Lung (tissue), 12 donors: ENCODE measurements around the gene PRKCH. TPM values are rescaled to one million over a fixed set of nuclear protein-coding genes. Genes with fewer than 3 reads are reported as not detected.
A peak's percentile ranks its signal among the peaks of the same experiment; 100 is the strongest.

Source experiments
- ATAC-seq: fragments of 200-7000 bp; cut with Tn5 transposase; one replicate; pipeline ENCODE4 v1.9.1; 2020; ENCODE audit warnings: moderate number of reproducible peaks; ENCODE audit not compliant: insufficient read depth, low FRiP score
- DNase-seq, 3 donors: peaks; one replicate each; pipeline ENCODE4 v3.0.0-alpha.2; 2013 to 2017
- H3K27ac ChIP-seq, 2 donors: one replicate each; pipeline ENCODE4 v1.5.1; 2013; ENCODE audit warnings: mild to moderate bottlenecking in 2 of 2, moderate library complexity in 2 of 2, control low read depth in 1 of 2, inconsistent platforms in 1 of 2, low read depth in 1 of 2, low read length in 1 of 2
- H3K27me3 ChIP-seq, 3 donors: one replicate each; pipeline ENCODE4 v1.5.1; 2013; ENCODE audit warnings: low read length in 2 of 3; ENCODE audit not compliant: control insufficient read depth in 3 of 3, insufficient read depth in 3 of 3
- H3K36me3 ChIP-seq, 4 donors: one replicate each; pipeline ENCODE4 v1.5.1; 2013; ENCODE audit warnings: low read length in 4 of 4, mild to moderate bottlenecking in 1 of 4, moderate library complexity in 1 of 4; ENCODE audit not compliant: control insufficient read depth in 4 of 4, insufficient read depth in 4 of 4
- H3K4me1 ChIP-seq, 5 donors: one replicate each; pipeline ENCODE4 v1.5.1; 2013; ENCODE audit warnings: low read length in 5 of 5, mild to moderate bottlenecking in 2 of 5, moderate library complexity in 1 of 5; ENCODE audit not compliant: control insufficient read depth in 5 of 5, insufficient read depth in 5 of 5
- H3K4me3 ChIP-seq: one replicate; pipeline ENCODE4 v1.5.1; 2013; ENCODE audit warnings: mild to moderate bottlenecking, control low read depth, moderate library complexity
- H3K9ac ChIP-seq, 2 donors: one replicate each; pipeline ENCODE4 v1.5.1; 2013; ENCODE audit warnings: low read length in 2 of 2, control low read depth in 1 of 2; ENCODE audit not compliant: insufficient read depth in 1 of 2
- H3K9me3 ChIP-seq, 4 donors: one replicate each; pipeline ENCODE4 v1.5.1; 2013; ENCODE audit warnings: low read length in 3 of 4, mild to moderate bottlenecking in 1 of 4, moderate library complexity in 1 of 4; ENCODE audit not compliant: control insufficient read depth in 4 of 4, insufficient read depth in 3 of 4
- WGBS, 2 donors: extraction: QIAGEN DNeasy Blood & Tissue Kit; methylation state at CpG; one replicate each; pipeline ENCODE4 v1.1.7; 2013; 5-methylcytosine and 5-hydroxymethylcytosine counted together
- polyA plus RNA-seq, 2 donors: library from polyadenylated mRNA; stranded (reverse); fragments of 200-250 nt; gene quantifications; one replicate each; pipeline ENCODE4 v1.2.1, GENCODE V29; 2013
- total RNA-seq, 2 donors: library from RNA; depleted of rRNA in 1 of 2; stranded (reverse); fragments of >200 nt in 1 of 2; gene quantifications; one replicate each; pipeline ENCODE4 v1.2.1, GENCODE V29; 2014 to 2021
- TF ChIP-seq, protein P1 (sequence below): IDR thresholded peaks from 2 replicates; pipeline ENCODE4 v1.5.1; 2012; ENCODE audit warnings: mild to moderate bottlenecking; ENCODE audit errors: control extremely low read depth, extremely low read depth
- donor health status: control.
- donor health status: control.
- donor health status: Bipolar disorder and iron deficiency.
- donor health status: healthy.
- donor health status: DM: yes; HTN: yes; CAD: no.

Gene PRKCH
- total and polyA plus RNA-seq, 4 donors, result 12.9 to 126 (median 51.4) TPM

DNA sequence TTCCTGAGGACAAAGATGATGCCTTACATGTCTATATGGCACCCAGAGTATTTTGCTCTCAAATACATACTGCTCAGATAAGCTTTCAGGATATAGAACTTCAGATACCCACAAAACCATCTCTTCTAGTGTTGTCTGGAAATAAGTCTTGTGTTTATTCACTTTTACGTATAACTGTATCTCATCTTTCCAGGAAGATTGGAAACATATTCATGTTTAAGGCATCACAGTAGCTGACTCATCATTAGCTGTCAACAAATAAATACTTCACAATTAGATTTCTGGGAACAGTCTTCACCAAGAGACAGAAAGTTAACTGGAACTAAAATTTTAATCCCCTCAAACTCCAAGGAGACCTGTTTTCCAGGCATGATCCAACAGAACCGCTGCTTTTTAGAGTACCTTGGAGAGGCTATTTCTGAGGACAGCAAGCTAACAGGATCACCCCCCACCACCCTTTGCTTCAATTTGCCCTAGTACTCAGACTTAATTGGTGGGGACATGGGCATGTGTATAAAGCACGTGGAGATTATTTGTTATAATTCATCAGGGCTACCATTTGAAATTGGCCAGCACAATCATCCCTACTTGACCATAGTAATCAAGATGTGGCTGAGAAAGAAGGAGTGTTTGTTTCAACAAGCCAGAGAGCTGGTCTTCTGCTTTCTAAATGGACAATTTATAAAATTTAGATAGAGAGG is 244.6 kb downstream of the PRKCH start:
- no peak overlapping the region for H3K9ac ChIP-seq
- no peaks in the 10 kb centered on the region for H3K9me3 ChIP-seq
- no peak for ATAC-seq
- peak overlapping the region; percentile 41 to 54 for H3K27ac ChIP-seq
- no peak for DNase-seq
- no peaks in the 10 kb centered on the region for H3K27me3 ChIP-seq
- H3K4me1 ChIP-seq, result peaks cover 0 to 35% (median 33%) of the 10 kb centered on the region in 5 donors
- H3K36me3 ChIP-seq, result no peaks in the 10 kb centered on the region
- WGBS, 2 donors, result 80 to 90% methylated on average over 3 of the region's 3 CpGs
- H3K4me3 ChIP-seq, result no peak overlapping the region
- TF ChIP-seq, protein P1, sequence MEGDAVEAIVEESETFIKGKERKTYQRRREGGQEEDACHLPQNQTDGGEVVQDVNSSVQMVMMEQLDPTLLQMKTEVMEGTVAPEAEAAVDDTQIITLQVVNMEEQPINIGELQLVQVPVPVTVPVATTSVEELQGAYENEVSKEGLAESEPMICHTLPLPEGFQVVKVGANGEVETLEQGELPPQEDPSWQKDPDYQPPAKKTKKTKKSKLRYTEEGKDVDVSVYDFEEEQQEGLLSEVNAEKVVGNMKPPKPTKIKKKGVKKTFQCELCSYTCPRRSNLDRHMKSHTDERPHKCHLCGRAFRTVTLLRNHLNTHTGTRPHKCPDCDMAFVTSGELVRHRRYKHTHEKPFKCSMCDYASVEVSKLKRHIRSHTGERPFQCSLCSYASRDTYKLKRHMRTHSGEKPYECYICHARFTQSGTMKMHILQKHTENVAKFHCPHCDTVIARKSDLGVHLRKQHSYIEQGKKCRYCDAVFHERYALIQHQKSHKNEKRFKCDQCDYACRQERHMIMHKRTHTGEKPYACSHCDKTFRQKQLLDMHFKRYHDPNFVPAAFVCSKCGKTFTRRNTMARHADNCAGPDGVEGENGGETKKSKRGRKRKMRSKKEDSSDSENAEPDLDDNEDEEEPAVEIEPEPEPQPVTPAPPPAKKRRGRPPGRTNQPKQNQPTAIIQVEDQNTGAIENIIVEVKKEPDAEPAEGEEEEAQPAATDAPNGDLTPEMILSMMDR, result no peak

DNA sequence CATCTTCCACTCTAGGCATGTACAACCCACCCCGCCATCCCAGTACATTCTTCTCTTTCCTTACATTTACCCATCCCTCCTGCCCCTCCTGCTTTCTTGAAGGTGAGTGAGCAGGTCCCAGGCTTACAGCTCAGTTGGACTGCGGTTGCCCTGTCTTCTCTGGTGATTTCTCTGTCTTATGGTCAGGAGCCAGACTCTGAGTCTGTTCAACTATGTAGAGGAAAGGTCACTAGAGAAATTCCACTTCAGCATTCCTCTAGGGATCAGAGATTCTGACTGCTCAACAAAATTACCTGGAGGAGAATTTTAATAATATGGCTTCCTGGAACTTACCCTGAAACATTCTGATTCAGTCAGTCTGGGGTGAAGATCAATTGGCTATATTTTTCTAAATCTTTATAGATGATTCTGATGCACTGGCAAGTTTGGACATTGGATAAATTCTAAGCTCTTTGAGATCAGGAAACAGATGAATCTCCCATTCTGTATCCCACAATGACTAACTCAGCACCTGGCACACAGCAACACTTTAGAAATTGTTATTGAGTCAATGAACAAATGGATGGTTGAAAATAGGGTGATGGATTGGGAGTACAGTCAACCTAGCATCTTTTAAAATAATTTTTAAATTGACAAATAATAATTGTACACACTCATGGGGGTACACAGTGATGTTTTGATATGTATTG is 245.3 kb downstream of the PRKCH start:
- Histone ChIP-seq H3K4me3 (no peak overlapping the region), H3K4me1 (peaks cover 0 to 33% (median 28%) of the 10 kb centered on the region in 5 donors), H3K36me3 (no peaks in the 10 kb centered on the region), H3K9ac (no peak overlapping the region), H3K27ac (peak overlapping the region in 1 of 2 donors; percentile 54), H3K27me3 (no peaks in the 10 kb centered on the region), H3K9me3 (no peaks in the 10 kb centered on the region)
- TF ChIP-seq, protein P1, result no peak
- ATAC-seq (no peak), DNase-seq (no peak)
- 90 to 92% methylated on average over 2 of the region's 2 CpGs for WGBS, 2 donors

DNA sequence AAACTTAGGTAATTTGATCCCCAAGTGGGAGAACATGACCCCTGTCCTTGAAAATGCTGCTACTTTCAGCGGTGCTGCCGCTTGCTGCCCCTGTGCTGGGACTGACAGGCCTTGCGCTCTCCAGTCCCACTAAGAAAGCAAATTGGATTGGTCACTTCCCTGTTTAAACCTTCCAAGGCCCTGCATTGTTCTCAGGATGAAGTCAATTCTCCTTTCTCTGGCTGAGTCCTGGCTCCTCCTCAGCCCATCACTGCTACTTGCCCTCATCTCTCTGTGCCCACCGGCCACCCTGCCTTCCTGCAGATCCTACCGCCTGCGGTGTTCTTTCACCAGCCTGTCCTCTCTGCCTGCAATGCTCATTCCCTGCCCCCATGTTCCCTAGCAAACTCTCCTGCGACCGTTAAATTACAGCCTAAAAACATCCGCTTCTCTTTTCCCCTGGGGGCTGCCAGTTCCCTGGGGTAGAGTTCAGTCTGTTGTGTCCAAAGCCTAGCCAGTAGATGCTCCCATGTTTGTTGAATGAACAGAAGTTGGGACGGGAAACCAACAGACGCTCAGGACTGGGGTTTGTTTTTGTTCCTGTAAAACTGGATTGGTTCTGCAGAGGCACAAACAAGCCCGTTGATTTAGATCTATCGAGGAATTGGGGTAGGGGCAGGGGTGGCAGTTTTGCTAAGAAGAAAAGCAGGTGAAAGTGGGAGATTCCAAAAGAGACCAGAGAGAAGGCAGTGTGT is 246.6 kb downstream of the PRKCH start:
- H3K9me3 ChIP-seq, result no peaks in the 10 kb centered on the region
- no peak overlapping the region for H3K4me3 ChIP-seq
- no peaks in the 10 kb centered on the region for H3K36me3 ChIP-seq
- no peak for DNase-seq
- no peak for ATAC-seq
- H3K4me1 ChIP-seq, result peaks cover 0 to 24% (median 16%) of the 10 kb centered on the region in 5 donors
- H3K9ac ChIP-seq, result no peak overlapping the region
- TF ChIP-seq, protein P1, result no peak
- no peaks in the 10 kb centered on the region for H3K27me3 ChIP-seq
- WGBS, 2 donors, result 41 to 56% methylated on average over 13 of the region's 13 CpGs
- peak overlapping the region; percentile 35 to 51 for H3K27ac ChIP-seq
